Chondrocyte (in vitro differentiated cells): Measurements from ENCODE around the gene OR2H2. TPM values are rescaled to one million over a fixed set of nuclear protein-coding genes. Genes with fewer than 3 reads are reported as not detected.

Experiments
- DNase-seq: peaks from one replicate; pipeline ENCODE4 v3.0.0; 2021; ENCODE audit warnings: mixed read lengths, low spot score
- H3K27ac Mint-ChIP-seq: one replicate; pipeline ENCODE4 v1.8.0; 2021; ENCODE audit warnings: mild to moderate bottlenecking, moderate library complexity, mixed read lengths; ENCODE audit not compliant: unreplicated experiment
- H3K27me3 Mint-ChIP-seq: 2 replicates; pipeline ENCODE4 v1.8.0; 2021; ENCODE audit warnings: low read depth, mixed read lengths
- H3K36me3 Mint-ChIP-seq: 2 replicates; pipeline ENCODE4 v1.8.0; 2021; ENCODE audit warnings: low read depth, mixed read lengths
- H3K4me1 Mint-ChIP-seq: 2 replicates; pipeline ENCODE4 v1.8.0; 2021; ENCODE audit warnings: low read depth, mild to moderate bottlenecking, mixed read lengths
- H3K4me3 Mint-ChIP-seq: one replicate; pipeline ENCODE4 v1.8.0; 2021; ENCODE audit warnings: mild to moderate bottlenecking, moderate library complexity, mixed read lengths; ENCODE audit not compliant: unreplicated experiment
- H3K9me3 Mint-ChIP-seq: 2 replicates; pipeline ENCODE4 v1.8.0; 2021; ENCODE audit warnings: low read depth, mixed read lengths
- CTCF ChIP-seq: fragments of 200-600 bp; sonication (generic); IDR thresholded peaks from 2 replicates; pipeline ENCODE4 v1.5.0; 2021; ENCODE audit warnings: antibody characterized with exemption, mild to moderate bottlenecking, moderate library complexity
- total RNA-seq: library from RNA; stranded (reverse); gene quantifications from 3 replicates; pipeline ENCODE4 v1.2.1, GENCODE V29; 2021

The OR2H2 gene
- total RNA-seq, 1 donor from 2014 or later = not detected

GRCh38 chr6:29554764-29555163 is 30.2 kb upstream of the OR2H2 start:
- no peak for TF ChIP-seq CTCF
- Mint-ChIP-seq H3K9me3 (no peaks in the 10 kb centered on the region), H3K27me3 (peaks cover 66% of the 10 kb centered on the region), H3K27ac (no peak overlapping the region), H3K4me3 (no peak overlapping the region), H3K4me1 (peaks cover 13% of the 10 kb centered on the region), H3K36me3 (no peaks in the 10 kb centered on the region)
- DNase-seq = no peak

- Mint-ChIP-seq H3K27me3 (peaks cover 64% of the 10 kb centered on the region), H3K27ac (no peak overlapping the region), H3K4me1 (peaks cover 13% of the 10 kb centered on the region), H3K4me3 (no peak overlapping the region), H3K9me3 (no peaks in the 10 kb centered on the region), H3K36me3 (no peaks in the 10 kb centered on the region)
- TF ChIP-seq CTCF = no peak
- no peak for DNase-seq
Observed at GRCh38 chr6:29557320-29557719, 27.6 kb upstream of the OR2H2 start.

GRCh38 chr6:29558439-29559079 is 26.4 kb upstream of the OR2H2 start:
- no peak for TF ChIP-seq CTCF
- Mint-ChIP-seq H3K27me3 (peaks cover 64% of the 10 kb centered on the region), H3K36me3 (no peaks in the 10 kb centered on the region), H3K27ac (no peak overlapping the region), H3K4me1 (peaks cover 5% of the 10 kb centered on the region), H3K4me3 (no peak overlapping the region), H3K9me3 (no peaks in the 10 kb centered on the region)
- DNase-seq = no peak

DNA sequence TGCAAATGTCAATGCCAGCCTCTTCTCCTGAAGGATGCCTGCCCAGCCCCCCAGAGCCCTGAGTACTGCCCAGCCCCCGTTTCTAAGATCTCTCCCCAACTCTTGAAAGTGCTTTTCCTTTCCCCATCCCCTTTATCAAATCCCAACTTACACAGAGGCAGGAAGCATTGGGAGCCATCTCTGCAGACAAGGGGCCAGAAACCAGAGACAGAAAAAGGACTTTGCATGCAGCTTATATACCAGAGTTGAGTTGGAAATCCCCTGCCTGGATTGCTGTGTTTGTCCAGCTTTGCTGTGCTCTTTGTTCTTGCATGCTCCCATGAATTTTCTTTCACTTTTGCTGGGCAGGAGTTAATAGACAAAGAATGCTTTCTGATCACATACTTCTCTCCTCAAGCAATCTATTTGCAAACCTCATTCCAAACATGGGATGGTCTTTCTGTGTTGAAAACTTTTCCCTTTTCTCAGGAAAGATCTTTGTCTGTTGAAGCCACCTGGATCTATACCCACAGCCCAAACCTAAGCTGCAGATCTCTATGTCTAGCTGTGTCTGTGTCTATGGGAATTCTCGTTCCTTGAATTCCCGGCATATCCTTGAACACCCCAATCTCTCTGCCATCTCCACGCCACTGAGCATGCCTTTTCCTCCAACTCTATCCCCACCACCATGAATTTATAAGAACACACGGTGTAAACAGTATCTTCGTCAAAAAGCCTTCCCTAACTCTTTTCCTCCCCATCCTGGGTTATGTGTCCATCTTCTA is 25.2 kb upstream of the OR2H2 start, which contains the start of gene UBD:
UBD (minus strand) TSS at position 209 of the 764 bp plus-strand sequence; CDS start at position 178, 31 bp downstream.
- no peak for DNase-seq
- no peaks in the 10 kb centered on the region for H3K4me1 Mint-ChIP-seq
- H3K27me3 Mint-ChIP-seq = peaks cover 54% of the 10 kb centered on the region
- H3K36me3 Mint-ChIP-seq = no peaks in the 10 kb centered on the region
- TF ChIP-seq CTCF = no peak
- no peaks in the 10 kb centered on the region for H3K9me3 Mint-ChIP-seq
- H3K27ac Mint-ChIP-seq = no peak within 1 kb of the TSS
- no peak within 1 kb of the TSS for H3K4me3 Mint-ChIP-seq

DNA sequence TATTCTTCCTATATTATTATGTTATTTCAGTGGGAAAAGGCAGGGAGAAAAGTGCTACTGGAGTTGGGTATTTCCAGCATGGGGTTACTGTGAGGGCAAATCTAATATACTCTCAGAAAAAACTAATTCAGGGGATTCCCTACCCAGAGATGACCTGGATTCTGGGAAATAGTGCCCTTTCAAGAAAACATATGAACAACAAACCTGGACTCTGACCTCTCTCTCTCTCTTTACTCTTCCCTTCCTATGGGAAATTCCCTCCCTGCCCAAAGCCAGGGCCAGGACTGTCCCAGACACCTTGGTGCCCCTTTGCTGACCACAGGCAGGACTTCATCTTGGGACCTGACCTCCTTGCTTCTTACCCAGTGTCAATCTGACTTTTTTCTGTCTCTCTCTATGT is 23.8 kb upstream of the OR2H2 start:
- Mint-ChIP-seq H3K4me1 (no peaks in the 10 kb centered on the region), H3K27me3 (peaks cover 49% of the 10 kb centered on the region), H3K4me3 (no peak overlapping the region), H3K9me3 (no peaks in the 10 kb centered on the region), H3K27ac (no peak overlapping the region), H3K36me3 (no peaks in the 10 kb centered on the region)
- no peak for DNase-seq
- no peak for TF ChIP-seq CTCF
